Keratinocyte (primary cell): Measurements from ENCODE around the gene ZNF735.

ENCODE experiments used
- EZH2 ChIP-seq: IDR thresholded peaks from one replicate; pipeline ENCODE4 v1.6.1; 2012; ENCODE audit warnings: inconsistent platforms, mild to moderate bottlenecking, low read length, moderate library complexity
- TF ChIP-seq, protein P1 (sequence below), 3 experiments: IDR thresholded peaks in 1 of 3; conservative IDR thresholded peaks in 1 of 3; optimal IDR thresholded peaks in 1 of 3; 2 replicates in 2 of 3; 3 replicates in 1 of 3; pipeline versions ENCODE3 to v1.5.1; 2011; ENCODE audit warnings: low read length in 3 of 3, mild to moderate bottlenecking in 3 of 3, moderate library complexity in 2 of 3, control low read depth in 1 of 3, inconsistent platforms in 1 of 3; ENCODE audit not compliant: insufficient read depth in 2 of 3; ENCODE audit errors: extremely low read depth in 1 of 3

DNA sequence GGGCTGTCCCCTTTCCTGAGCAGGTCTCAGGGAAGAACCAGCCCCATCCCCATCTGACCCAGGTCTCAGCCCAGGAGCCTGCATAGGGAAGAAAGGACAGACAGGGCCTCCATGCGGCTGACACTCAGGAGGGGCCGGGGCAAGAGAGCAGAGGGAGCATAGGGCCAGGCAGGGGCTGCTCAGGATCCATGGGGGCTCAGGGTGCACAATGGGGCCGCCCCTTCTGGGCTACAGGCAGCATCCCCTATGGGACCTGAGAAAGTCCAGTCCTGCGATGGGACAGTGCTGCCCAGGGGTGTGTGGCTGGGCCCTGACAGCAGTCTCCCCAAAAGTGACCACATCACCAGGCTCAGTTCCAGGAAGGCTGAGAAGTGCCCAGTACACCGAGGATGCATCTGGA lies 32.7 kb upstream of the ZNF735 start:
- TF ChIP-seq, protein P1, sequence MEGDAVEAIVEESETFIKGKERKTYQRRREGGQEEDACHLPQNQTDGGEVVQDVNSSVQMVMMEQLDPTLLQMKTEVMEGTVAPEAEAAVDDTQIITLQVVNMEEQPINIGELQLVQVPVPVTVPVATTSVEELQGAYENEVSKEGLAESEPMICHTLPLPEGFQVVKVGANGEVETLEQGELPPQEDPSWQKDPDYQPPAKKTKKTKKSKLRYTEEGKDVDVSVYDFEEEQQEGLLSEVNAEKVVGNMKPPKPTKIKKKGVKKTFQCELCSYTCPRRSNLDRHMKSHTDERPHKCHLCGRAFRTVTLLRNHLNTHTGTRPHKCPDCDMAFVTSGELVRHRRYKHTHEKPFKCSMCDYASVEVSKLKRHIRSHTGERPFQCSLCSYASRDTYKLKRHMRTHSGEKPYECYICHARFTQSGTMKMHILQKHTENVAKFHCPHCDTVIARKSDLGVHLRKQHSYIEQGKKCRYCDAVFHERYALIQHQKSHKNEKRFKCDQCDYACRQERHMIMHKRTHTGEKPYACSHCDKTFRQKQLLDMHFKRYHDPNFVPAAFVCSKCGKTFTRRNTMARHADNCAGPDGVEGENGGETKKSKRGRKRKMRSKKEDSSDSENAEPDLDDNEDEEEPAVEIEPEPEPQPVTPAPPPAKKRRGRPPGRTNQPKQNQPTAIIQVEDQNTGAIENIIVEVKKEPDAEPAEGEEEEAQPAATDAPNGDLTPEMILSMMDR (optimal IDR thresholded peaks at IDR 0.05 in 1 of 3, IDR thresholded peaks at IDR 0.05 in 1 of 3, conservative IDR thresholded peaks at IDR 0.05 in 1 of 3; ENCODE audit: extremely low read depth in 1 of 3, insufficient read depth in 2 of 3, low read length in 3 of 3): no peak
- no peak for TF ChIP-seq EZH2
